GM10266 (cell line): ENCODE measurements around the gene NME8.

Source experiments
- DNase-seq: peaks from one replicate; pipeline ENCODE4 v3.0.0; 2012; ENCODE audit errors: extremely low spot score
- TF ChIP-seq, protein P1 (sequence below): IDR thresholded peaks from 2 replicates; pipeline ENCODE4 v1.5.1; 2012; ENCODE audit warnings: mild to moderate bottlenecking, low read depth; ENCODE audit not compliant: control insufficient read depth, insufficient read depth; ENCODE audit errors: missing control alignments

The NME8 gene

DNA sequence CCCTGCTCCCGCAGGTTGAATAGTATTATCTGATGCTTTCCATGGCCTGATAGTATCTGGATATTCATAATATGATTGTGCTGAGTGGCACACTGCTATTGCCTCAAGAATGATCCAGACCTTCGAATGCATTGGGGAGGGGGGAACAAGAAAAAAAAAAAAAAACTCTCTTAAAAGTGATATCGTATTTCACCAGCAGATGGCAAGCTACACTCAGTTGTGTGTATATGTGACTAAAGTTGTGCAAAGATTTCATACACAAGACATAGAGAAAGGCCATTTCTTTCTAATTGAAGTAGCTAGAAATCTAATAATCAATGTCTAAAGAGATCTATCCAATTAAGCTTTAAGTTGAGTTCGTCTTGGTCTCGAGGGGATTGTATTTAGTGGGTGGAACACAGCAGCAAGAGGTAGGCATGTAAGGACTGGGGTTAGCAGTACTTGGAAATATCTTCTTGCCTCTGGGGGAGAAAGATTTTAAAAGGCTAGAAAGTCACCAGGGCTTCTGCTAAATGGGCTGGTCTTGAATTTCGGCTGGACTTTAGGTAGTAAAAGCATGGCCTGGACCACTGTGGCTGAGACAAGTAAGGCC lies 52.9 kb downstream of the NME8 start:
- TF ChIP-seq, protein P1, sequence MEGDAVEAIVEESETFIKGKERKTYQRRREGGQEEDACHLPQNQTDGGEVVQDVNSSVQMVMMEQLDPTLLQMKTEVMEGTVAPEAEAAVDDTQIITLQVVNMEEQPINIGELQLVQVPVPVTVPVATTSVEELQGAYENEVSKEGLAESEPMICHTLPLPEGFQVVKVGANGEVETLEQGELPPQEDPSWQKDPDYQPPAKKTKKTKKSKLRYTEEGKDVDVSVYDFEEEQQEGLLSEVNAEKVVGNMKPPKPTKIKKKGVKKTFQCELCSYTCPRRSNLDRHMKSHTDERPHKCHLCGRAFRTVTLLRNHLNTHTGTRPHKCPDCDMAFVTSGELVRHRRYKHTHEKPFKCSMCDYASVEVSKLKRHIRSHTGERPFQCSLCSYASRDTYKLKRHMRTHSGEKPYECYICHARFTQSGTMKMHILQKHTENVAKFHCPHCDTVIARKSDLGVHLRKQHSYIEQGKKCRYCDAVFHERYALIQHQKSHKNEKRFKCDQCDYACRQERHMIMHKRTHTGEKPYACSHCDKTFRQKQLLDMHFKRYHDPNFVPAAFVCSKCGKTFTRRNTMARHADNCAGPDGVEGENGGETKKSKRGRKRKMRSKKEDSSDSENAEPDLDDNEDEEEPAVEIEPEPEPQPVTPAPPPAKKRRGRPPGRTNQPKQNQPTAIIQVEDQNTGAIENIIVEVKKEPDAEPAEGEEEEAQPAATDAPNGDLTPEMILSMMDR: peak; percentile 43
- DNase-seq: no peak

DNA sequence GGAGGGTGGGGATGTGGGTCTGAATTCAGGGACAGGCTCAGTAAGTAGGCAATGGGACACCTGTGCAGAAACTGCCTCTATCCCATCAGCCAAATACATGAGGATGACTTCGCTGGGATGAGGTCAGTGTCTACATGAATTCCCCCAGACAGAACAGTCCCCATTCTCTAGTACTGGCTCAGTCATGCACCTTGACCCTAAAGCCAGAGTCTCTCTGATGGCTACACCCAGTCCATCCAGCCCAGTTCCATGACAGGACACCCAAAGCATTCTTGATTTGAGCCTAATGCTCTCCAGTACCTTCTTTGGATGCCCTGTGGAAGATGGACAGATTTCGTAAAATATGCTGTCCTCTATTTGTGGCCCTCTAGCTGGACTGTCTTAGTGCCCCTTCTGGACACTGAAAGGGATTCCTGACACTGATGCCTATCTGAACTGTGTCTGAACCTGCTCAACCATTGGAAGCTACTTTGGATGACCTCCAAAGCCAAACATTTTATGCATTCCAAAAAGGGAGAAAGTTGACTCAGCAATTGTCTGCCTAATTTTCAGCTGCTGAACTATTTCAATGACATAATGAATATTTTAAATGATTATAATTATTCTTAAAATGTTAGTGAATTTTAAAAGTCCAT lies 53.6 kb downstream of the NME8 start:
- no peak for DNase-seq
- TF ChIP-seq, protein P1: no peak

GRCh38 chr7:37908221-37908788 lies 59.9 kb downstream of the NME8 start:
- TF ChIP-seq, protein P1: no peak
- DNase-seq: no peak

DNA sequence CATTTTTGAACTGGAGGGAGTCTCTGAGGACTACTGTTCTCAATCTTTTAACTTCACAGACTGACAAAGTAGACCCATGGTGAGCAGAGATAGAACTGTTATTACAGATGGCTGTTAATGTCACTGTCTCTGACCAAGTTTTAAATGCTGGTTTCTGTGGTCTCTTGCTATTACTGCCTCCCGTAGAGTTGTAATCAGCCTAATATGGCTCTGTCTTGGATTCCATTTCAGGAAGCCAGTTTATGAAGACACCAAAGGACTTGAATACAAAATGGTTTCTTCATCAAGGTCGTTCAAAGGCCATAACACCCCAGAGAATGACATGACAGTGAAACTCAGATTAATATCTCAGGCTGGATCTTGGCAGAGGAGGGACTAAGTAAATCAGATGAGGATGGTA lies 64.4 kb downstream of the NME8 start:
- TF ChIP-seq, protein P1: no peak
- DNase-seq: no peak

DNA sequence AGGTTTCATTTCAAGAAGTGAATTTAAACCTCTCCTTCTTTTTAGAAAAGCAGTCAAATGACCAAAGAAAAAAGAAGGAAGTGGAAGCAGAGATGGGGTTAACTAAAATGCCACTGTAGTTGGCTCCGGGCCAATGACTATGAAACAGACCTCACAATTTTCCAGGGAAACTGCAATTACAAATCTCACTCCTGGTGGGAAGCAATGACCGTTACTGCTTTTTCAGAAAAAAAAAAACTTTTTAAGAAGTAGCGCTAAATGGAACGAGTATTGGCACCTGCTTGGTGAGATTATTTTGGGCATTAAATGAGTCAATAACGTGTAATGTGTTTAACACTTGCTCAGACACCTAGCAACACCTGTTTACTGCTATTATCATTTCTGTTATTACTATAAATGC lies 67.0 kb downstream of the NME8 start:
- no peak for DNase-seq
- TF ChIP-seq, protein P1: no peak

DNA sequence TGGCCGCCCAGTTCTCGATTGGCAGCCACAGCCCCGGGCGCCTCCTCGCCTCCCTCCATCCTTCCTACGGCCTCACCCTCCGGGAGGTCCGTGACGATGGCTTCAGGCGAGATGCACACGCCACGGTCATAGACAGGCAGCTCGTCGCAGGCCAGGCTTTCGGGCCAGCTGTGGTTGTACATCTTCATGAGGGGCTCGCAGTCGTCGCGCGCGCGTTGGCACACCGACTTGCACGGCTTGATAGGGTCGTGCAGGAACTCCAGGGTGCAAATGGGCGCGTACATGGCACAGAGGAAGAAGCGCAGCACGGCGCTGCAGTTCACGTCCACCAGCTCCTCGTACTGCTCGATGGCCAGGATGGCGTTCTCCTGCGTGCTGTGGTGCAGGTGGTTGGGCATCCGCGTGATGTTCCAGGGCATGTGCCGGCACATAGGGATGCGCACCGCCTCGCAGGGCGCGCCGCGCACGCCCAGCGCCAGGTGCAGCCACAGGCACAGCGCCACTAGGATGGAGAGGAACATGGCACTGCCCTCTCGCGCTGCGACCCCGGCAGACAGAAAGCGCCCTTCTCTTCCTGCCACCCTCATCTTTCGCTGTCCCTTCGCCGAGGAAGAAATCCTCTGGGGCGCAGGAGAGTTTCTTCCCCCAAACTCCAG lies 67.7 kb downstream of the NME8 start:
- DNase-seq: no peak
- TF ChIP-seq, protein P1: no peak
